Memory B cell (primary cell): ENCODE results near the gene OR52J3.

Experiments
- ATAC-seq: fragments of 150-1000 bp; cut with Tn5 transposase; 2 replicates; pipeline ENCODE4 v1.10.0; 2021; ENCODE audit warnings: low read depth, mild to moderate bottlenecking, moderate library complexity
- DNase-seq, 2 donors: peaks; one replicate each; pipeline ENCODE4 v3.0.0; 2022; ENCODE audit warnings: low spot score in 2 of 2
- H3K27ac Mint-ChIP-seq: one replicate; pipeline ENCODE4 v1.8.0; 2022; ENCODE audit warnings: mild to moderate bottlenecking, moderate library complexity, mixed read lengths
- H3K27me3 Mint-ChIP-seq: one replicate; pipeline ENCODE4 v1.8.0; 2022; ENCODE audit warnings: mixed read lengths
- H3K36me3 Mint-ChIP-seq: one replicate; pipeline ENCODE4 v1.8.0; 2022; ENCODE audit warnings: mild to moderate bottlenecking, mixed read lengths
- H3K4me1 Mint-ChIP-seq: one replicate; pipeline ENCODE4 v1.8.0; 2022; ENCODE audit warnings: mixed read lengths
- H3K4me3 Mint-ChIP-seq: one replicate; pipeline ENCODE4 v1.8.0; 2022; ENCODE audit warnings: mild to moderate bottlenecking, moderate library complexity, mixed read lengths
- H3K9me3 Mint-ChIP-seq: one replicate; pipeline ENCODE4 v1.8.0; 2022; ENCODE audit warnings: mixed read lengths

The OR52J3 gene

GRCh38 chr11:5059391-5059790 is 13.1 kb downstream of the OR52J3 start, which contains the start of gene OR52E2:
Gene OR52E2 (minus strand): TSS chr11:5059627. CDS start chr11:5059627, 0 bp downstream.
- no peaks in the 10 kb centered on the region for H3K4me1 Mint-ChIP-seq
- no peak for DNase-seq
- H3K36me3 Mint-ChIP-seq, result no peaks in the 10 kb centered on the region
- peaks cover 4% of the 10 kb centered on the region for H3K9me3 Mint-ChIP-seq
- H3K4me3 Mint-ChIP-seq, result no peak within 1 kb of the TSS
- ATAC-seq, result no peak
- no peak within 1 kb of the TSS for H3K27ac Mint-ChIP-seq
- peaks cover 10% of the 10 kb centered on the region for H3K27me3 Mint-ChIP-seq

- Mint-ChIP-seq H3K27ac (no peak overlapping the region), H3K4me3 (no peak overlapping the region), H3K27me3 (peaks cover 3% of the 10 kb centered on the region), H3K36me3 (no peaks in the 10 kb centered on the region), H3K9me3 (no peaks in the 10 kb centered on the region), H3K4me1 (no peaks in the 10 kb centered on the region)
- ATAC-seq, result no peak
- no peak for DNase-seq
Observed at GRCh38 chr11:5065027-5065426, 18.7 kb downstream of the OR52J3 start.

GRCh38 chr11:5069272-5069671 is 22.9 kb downstream of the OR52J3 start, which contains the start of gene OR52E1:
Gene OR52E1 (plus strand): TSS chr11:5069572.
- H3K36me3 Mint-ChIP-seq, result no peaks in the 10 kb centered on the region
- ATAC-seq (no peak), DNase-seq (no peak)
- H3K9me3 Mint-ChIP-seq, result no peaks in the 10 kb centered on the region
- H3K4me1 Mint-ChIP-seq, result no peaks in the 10 kb centered on the region
- no peak within 1 kb of the TSS for H3K4me3 Mint-ChIP-seq
- H3K27me3 Mint-ChIP-seq, result peaks cover 3% of the 10 kb centered on the region
- H3K27ac Mint-ChIP-seq, result no peak within 1 kb of the TSS

- Mint-ChIP-seq H3K4me1 (no peaks in the 10 kb centered on the region), H3K27me3 (peaks cover 7% of the 10 kb centered on the region), H3K4me3 (no peak overlapping the region), H3K36me3 (no peaks in the 10 kb centered on the region), H3K9me3 (no peaks in the 10 kb centered on the region), H3K27ac (no peak overlapping the region)
- DNase-seq (no peak), ATAC-seq (no peak)
Observed at GRCh38 chr11:5071799-5072198, 25.5 kb downstream of the OR52J3 start.

GRCh38 chr11:5081405-5081804 is 35.1 kb downstream of the OR52J3 start:
- H3K27me3 Mint-ChIP-seq, result peaks cover 4% of the 10 kb centered on the region
- H3K9me3 Mint-ChIP-seq, result no peaks in the 10 kb centered on the region
- ATAC-seq (no peak), DNase-seq (no peak)
- no peak overlapping the region for H3K27ac Mint-ChIP-seq
- no peaks in the 10 kb centered on the region for H3K4me1 Mint-ChIP-seq
- H3K4me3 Mint-ChIP-seq, result no peak overlapping the region
- H3K36me3 Mint-ChIP-seq, result no peaks in the 10 kb centered on the region

GRCh38 chr11:5083602-5084001 is 37.3 kb downstream of the OR52J3 start:
- Mint-ChIP-seq H3K4me3 (no peak overlapping the region), H3K9me3 (no peaks in the 10 kb centered on the region), H3K27me3 (no peaks in the 10 kb centered on the region), H3K36me3 (no peaks in the 10 kb centered on the region), H3K27ac (no peak overlapping the region), H3K4me1 (no peaks in the 10 kb centered on the region)
- DNase-seq (no peak), ATAC-seq (no peak)

- H3K9me3 Mint-ChIP-seq, result peaks cover 1% of the 10 kb centered on the region
- ATAC-seq, result no peak
Observed at GRCh38 chr11:5088556-5088955, 42.2 kb downstream of the OR52J3 start.

GRCh38 chr11:5090668-5091067 is 44.3 kb downstream of the OR52J3 start:
- no peak overlapping the region for H3K4me3 Mint-ChIP-seq
- peaks cover 4% of the 10 kb centered on the region for H3K9me3 Mint-ChIP-seq

More at GRCh38 chr11:5088556-5088955, 42.2 kb downstream of the OR52J3 start:
- H3K4me1 Mint-ChIP-seq, result no peaks in the 10 kb centered on the region
- H3K36me3 Mint-ChIP-seq, result no peaks in the 10 kb centered on the region
- DNase-seq, result no peak
- H3K27me3 Mint-ChIP-seq, result no peaks in the 10 kb centered on the region
- no peak overlapping the region for H3K4me3 Mint-ChIP-seq
- no peak overlapping the region for H3K27ac Mint-ChIP-seq

GRCh38 chr11:5092821-5093585 is 46.7 kb downstream of the OR52J3 start:
- ATAC-seq (no peak), DNase-seq (no peak)
- Mint-ChIP-seq H3K27me3 (peaks cover 1% of the 10 kb centered on the region), H3K4me1 (no peaks in the 10 kb centered on the region), H3K36me3 (no peaks in the 10 kb centered on the region), H3K4me3 (no peak overlapping the region), H3K9me3 (peaks cover 4% of the 10 kb centered on the region), H3K27ac (no peak overlapping the region)

More at GRCh38 chr11:5090668-5091067, 44.3 kb downstream of the OR52J3 start:
- H3K27ac Mint-ChIP-seq, result no peak overlapping the region
- H3K36me3 Mint-ChIP-seq, result no peaks in the 10 kb centered on the region
- ATAC-seq (no peak), DNase-seq (no peak)
- peaks cover 1% of the 10 kb centered on the region for H3K27me3 Mint-ChIP-seq
- no peaks in the 10 kb centered on the region for H3K4me1 Mint-ChIP-seq

GRCh38 chr11:5096011-5096410 is 49.7 kb downstream of the OR52J3 start:
- Mint-ChIP-seq H3K4me1 (no peaks in the 10 kb centered on the region), H3K27me3 (peaks cover 3% of the 10 kb centered on the region), H3K36me3 (no peaks in the 10 kb centered on the region), H3K9me3 (peaks cover 4% of the 10 kb centered on the region), H3K4me3 (no peak overlapping the region), H3K27ac (no peak overlapping the region)
- DNase-seq (no peak), ATAC-seq (no peak)
